ENCODE measurements around the gene OSBPL10.

GRCh38 chr3:31932990-31933389 lies 48.1 kb downstream of the OSBPL10 start:
- TF ChIP-seq CTCF (IDR thresholded peaks at IDR 0.05) (no peak), EZH2 (IDR thresholded peaks at IDR 0.05) (no peak), EZH2phosphoT487 (IDR thresholded peaks at IDR 0.05) (no peak)

Measured in neural progenitor cell (in vitro differentiated cells).